C4-2B (cell line): ENCODE results near the gene OPN4.

Experiments used
- ZFX ChIP-seq: fragments of 450-650 bp; IDR thresholded peaks from 2 replicates; pipeline ENCODE4 v1.6.1; 2017
- TF ChIP-seq, protein P1 (sequence below): fragments of 450-650 bp; conservative IDR thresholded peaks from 2 replicates; pipeline ENCODE4 v1.5.1; 2017; ENCODE audit warnings: mild to moderate bottlenecking

DNA sequence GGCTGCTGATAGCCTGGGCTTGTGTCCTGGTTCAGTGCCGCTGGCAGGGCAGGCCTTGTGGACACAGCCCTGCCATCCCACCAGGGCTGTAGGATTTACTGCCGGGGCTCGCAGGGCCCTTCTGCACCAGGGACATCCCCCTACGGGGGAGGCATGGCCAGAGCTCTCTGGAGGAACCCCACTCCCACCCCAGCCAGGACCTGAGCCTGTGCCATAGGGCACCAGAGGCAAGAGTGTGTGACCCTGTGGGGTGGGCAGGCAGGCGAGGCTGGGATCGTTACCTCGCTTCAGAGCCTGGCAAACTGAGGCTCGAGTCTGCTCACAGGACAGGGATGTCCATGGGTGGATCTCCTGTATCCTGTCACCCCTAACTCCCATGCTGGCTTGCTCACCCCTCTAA, 16.5 kb downstream of the OPN4 start:
- TF ChIP-seq, protein P1, sequence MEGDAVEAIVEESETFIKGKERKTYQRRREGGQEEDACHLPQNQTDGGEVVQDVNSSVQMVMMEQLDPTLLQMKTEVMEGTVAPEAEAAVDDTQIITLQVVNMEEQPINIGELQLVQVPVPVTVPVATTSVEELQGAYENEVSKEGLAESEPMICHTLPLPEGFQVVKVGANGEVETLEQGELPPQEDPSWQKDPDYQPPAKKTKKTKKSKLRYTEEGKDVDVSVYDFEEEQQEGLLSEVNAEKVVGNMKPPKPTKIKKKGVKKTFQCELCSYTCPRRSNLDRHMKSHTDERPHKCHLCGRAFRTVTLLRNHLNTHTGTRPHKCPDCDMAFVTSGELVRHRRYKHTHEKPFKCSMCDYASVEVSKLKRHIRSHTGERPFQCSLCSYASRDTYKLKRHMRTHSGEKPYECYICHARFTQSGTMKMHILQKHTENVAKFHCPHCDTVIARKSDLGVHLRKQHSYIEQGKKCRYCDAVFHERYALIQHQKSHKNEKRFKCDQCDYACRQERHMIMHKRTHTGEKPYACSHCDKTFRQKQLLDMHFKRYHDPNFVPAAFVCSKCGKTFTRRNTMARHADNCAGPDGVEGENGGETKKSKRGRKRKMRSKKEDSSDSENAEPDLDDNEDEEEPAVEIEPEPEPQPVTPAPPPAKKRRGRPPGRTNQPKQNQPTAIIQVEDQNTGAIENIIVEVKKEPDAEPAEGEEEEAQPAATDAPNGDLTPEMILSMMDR: no peak
- TF ChIP-seq ZFX: no peak
